CD4-positive, alpha-beta T cell treated with Interleukin-2 at 100 ng/mL for 4 hours (primary cell): ENCODE data around the gene BTRC.

ENCODE experiments used
- DNase-seq: peaks from one replicate; pipeline ENCODE4 v3.0.0-alpha.2; 2020; ENCODE audit warnings: low spot score

Gene BTRC

DNA sequence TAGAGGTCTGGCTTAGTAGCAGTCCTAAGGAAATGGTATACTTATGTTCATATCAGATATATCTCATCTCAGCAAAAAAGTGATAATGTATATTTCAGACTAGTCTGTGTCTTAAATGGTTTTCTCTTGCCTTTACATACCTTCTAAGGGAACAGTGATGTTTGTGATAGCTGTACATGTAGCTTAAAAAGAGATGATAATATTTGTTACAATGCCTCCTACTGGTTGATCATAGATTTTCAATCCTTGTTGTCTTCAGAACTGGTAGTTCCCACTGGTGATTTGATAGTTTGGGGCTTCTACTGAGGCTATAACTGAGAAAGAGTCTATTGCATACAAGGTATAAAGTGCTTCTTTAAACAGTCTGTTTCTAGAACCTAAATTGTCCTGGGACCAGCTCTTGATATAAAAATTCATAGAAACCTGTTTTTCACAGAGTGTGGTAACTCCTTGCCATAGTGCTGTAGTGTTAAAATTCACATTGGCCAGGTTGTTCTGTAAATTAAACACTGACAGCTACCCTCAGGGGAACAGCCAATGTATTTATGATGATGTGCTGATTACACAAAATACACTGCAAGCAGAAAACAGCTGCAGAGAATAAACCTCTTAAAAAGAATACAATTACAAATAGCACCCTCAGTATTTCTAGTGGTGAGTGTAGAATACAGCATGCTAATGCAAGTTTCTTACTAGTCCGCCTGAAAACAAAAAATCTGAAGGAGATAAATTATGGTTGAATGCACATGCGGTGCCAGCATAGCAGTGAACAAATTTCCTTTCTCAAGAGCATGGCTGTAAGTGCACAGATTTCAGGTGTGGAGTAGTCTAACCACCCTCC lies 90.3 kb downstream of the BTRC start:
- DNase-seq = no peak

DNA sequence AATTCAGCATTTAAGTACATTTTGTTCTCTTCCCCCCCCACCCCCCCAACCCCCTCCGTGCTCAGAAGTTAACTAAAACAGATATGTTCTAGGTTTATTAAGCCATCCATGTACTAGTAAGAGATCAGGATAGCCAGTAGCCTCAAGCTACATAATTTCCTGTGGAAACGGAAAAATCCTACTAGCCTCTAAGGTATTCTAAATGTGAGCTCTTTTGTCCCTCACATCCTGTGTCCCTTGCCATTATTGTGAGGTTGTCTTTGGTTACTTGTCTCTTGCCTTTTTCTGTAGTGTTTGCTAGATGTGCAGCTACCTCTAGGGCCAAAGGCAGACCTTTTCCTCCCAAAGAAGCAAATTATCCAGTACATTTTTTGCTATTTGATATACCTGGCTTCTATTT lies 92.1 kb downstream of the BTRC start:
- DNase-seq = no peak

DNA sequence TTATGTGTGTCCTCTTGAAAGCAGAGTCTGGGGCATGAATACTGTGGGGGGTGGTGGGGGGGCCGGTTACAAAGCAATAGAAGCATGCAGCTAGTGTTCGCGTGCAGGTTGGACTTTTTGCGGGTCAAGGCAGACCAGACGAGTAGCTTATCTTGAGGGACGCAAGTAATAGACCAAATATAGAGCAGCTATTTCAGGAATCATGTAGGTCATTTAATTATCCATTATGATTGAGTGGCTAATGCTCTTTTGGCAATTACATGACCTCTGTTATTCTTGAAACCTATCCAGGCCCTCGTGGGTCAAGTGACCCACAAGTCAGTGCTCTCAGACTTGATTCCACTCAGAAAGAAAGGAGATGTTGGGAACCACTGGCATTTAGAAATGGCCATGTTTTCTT lies 93.0 kb downstream of the BTRC start:
- DNase-seq = no peak

DNA sequence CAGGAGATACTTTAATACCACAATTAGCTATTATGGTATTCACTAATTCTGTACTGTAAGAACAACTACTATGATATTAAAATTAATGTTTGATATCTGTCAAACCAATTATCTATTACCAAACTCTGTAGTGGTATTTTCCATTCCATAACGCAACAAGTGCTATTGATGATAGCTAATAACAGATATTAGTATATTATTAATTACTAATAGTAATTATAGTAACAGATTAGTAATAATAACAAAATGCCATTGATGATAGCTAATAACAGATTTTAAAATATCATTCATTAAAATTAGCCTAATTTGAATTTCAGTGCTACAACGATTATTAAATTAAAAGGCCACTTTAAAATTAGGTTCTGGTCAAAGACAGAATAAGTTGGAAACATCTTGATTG lies 93.5 kb downstream of the BTRC start:
- DNase-seq = no peak

DNA sequence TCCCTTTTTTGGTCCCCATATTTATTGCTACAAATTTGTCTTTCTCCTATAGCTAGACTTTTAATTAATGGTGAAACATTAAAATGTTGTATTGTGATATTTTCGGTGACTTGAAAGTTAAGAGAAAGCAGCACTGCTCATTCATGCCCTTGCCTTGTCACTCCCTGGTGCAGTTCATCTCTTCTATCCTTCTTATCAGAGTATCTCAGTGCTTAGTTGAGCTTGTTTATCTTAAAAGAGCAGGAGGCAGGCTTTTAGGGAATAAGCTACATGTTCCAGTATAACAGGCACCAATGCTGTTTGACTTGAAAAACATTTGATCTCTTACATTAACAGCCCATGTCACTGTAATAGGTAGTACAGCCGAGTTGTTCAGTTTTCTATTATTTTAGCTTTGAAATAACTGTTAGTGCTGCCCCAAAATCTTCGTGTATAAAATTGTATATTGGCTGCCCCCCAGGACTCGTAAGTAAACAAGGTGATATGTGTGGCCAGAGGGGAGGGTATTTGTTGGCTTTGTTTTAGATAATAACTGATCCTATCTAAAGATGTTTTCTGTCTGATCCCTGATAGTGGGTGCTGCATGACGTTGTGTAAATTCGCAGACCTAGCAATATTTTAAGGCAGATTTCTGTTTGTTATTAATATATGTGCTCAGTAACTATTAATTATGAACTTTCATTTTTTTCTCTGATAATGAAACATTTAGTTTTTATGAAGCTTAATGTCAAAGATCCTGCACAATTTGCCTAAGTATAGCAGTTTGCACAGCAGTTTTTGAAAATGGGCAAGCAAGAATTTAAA lies 96.5 kb downstream of the BTRC start:
- no peak for DNase-seq

DNA sequence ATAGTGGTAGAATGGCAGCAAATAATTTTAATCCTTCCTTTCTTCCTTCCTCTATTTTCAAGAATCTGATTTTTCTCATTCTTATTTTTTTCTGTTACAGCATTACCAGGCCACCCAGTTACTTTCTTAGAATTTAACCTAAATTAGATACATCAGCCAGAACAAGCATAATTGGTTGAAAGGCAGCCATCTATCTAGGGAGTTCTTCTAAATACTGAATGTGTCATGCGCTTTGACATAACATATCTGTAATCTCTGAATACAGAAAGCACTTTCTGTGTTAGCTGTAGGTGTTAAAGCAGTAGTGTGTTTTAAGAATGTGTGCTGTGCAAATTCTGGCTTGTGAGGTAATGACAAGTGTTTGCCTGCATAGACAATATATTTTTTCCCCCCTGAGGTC lies 97.3 kb downstream of the BTRC start:
- DNase-seq = no peak

DNA sequence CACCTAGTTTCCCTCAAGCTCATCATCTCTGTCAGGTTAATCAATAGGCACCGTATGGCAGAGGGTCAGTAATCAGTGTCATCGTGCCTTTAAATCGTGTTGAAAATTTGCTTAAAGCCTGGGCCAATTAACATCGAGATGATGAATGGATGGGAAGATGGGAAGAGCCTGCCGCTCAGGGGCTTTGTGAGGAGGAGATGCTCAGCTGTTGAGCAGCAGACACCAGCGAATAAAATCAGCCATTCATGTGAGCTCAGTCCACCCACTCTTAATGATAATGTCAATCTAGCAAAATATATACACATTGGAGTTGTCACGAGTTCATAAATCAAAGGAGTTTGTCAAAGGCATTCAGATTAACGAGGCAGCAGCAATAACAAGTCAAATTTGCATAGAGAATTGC lies 97.7 kb downstream of the BTRC start:
- DNase-seq = no peak

DNA sequence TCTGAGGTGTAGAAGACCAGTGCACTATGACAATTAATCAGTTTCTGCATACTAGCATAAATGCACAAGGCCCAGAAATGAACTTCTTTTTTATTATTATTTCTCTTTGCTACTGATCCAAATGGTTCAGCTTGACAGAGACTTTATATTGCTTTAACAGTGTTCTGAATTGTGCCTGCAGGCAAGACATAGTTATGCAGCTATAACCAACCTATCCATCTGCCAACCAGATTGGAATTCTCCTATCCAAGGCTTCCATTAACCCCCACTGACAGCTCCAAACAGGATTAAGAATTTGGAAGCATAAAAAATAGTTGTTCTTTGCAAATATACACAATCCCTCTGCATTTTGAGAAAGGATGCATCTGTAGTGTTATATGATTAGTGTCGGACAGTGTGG lies 98.2 kb downstream of the BTRC start:
- DNase-seq = no peak

DNA sequence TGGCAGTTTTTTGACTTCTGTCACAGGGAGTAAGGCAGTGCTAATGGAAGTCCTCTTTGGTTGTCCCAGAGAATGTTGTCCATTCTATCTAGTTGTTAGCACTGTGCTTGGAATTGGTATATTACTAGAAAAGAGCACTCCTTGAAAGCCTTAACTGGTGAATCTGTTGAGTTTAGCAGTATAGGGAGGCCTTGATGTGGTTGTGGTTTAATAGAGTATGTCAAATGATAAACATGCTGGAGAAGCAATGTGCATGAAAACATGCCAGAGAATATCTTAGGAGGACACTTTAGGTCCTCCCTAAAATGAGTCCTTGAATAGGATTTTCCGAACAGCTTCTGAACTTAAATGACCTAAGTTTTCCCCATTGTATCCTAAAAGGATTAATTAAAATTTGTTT lies 98.6 kb downstream of the BTRC start:
- DNase-seq = no peak

DNA sequence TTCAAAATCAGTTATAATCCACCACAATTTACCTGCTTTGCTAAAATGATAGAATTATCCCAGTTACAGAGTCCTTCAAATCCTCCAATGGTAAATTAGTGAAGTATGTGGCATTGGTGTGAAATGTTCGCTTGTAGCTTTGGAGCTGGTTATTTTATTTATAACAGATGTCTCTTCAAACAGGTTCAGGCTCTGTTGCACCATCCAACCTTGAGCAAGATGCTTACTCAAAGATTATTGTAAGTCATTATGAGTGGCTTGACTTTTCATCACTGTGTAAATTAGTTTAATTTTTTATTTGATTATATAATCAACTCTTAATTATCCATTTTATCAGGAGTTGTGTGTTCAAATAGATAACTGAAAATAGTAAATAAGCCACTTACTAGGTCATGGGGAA lies 99.4 kb downstream of the BTRC start:
- no peak for DNase-seq

DNA sequence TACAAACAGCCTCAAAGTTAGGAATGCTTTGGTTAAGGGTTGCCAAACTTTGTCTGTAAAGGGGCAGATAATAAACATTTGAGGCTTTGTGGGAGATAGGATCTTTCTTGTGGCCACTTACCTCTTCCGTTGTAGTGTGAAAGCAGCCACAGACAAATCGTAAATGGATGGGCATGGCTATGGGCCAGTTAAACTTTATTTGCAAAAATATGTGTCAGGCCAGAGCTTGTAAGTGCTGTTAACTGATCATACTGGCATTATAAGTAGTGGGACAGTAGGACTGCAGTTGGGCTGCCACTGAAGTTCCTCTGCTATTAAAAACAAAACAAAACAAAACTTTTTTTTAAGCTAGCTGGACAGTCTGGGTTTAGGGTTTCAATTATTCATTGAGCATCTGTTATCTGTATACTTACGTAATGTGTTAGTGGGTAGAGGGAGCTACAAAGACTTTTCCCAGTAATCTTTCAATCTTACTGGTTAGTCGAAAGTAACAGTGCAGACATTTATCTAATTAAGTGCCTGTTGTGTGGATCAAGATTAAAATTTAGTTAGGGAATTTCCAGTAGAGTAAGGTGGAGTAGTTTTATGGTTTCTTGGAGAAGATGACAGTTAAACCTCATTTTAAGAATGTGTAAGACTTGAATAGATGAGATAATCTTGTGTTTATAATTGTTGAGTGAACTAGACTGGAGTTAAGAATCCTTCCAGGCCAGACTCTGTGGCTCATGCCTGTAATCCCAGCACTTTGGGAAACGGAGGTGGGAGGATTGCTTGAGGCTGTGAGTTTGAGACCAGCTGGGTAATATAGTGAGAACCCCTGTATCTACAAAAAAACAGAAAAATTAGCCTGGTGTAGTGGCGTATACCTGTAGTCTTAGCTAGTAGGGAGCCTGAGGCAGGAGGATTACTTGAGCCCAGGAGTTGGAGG lies 100.1 kb downstream of the BTRC start:
- DNase-seq = peak; percentile 16

DNA sequence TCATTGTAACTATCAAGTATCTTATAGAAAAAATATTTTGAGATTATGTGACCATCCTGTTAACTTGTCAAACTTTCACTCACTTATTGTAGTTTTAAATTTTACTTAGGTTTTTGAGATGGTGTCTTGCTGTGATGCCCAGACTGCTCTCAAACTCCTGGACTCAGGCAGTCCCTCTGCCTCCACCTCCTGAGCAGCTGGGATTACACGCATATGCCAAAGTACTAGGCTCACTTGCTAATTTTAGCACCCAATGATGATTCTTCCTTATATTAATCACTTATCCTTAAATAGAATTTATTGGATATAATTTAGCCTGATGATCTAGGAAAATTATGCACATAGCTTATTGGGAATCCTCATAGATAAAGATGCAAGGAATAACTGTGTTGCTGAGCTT lies 104.9 kb downstream of the BTRC start:
- DNase-seq = no peak

DNA sequence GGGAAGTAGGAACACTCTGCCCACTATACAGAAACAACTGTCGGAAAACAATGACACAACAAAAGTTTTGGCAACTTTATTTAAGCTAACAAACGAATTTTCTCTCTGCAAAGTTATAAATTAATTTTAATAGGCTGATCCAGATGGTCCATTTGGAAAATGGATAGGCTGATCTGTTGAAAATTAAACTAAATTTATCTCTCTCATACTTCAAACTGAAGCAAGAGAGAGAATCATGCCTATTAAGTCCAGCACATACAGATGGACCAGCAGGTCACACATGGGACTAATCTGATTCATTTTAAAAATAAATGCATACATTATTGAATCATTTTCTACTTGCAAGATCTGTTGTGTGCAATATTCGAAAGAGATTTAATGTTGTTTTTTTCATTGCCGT lies 110.1 kb downstream of the BTRC start:
- DNase-seq = no peak

DNA sequence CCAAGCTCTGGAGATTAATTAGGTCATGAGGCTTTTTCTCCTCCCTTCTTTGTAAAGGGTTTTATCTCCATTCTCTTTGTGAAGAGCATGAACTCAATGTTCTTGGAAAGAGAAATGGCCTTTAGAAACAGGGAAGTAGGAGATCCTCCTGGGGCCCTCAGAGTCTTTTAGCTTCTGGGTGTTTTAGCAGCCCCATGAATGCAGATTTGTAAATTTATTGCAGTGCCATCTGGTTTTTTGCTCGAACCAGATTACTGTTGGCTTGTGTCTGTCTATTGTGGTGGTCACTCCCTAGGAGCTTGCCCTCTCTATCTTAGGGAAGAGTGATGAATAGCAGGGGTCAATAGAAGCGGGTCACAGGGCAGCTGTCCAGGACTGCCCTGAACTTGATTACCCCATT lies 110.6 kb downstream of the BTRC start:
- no peak for DNase-seq

DNA sequence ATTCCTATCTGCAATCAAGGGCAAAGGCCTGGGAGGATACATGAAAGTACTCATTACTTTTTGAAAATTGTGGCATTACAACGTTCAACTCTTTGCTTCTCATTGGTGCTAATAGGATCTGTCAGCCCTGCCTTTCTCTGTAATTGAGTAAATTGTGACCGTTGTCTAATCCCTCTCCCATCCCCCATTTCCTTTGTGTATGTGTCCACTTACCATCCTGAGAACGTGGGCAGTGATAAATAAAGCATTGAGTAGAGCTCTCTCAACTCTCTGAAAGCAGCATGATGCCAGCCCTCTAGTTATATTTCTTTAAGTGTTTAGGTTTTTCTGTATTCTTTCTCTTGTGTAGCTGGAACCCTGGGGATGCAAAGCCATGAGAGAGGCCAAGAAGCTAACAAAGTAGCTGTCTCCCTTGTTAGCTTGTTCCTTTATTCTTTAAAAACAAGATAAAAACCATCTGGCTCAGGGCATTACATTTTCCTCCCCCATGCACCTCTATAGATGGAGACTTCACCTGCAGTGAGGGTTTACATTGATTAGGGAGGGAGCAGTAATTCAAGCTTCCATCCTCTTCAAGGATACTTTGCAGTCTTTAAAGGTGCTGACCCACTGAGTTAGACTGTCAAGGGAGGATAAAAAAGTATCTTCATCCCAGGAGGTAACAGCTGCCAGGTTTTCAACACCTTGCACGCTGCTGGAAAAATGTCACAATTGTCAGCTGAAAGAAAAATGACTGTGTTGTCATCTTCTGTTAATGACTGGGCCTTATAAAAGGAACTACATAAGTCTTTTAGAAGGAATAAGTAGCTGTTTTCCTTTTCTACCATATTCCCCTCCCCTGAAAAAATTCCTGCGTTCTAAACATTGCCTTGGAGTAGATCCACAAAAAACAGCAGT lies 112.3 kb downstream of the BTRC start:
- DNase-seq = no peak

DNA sequence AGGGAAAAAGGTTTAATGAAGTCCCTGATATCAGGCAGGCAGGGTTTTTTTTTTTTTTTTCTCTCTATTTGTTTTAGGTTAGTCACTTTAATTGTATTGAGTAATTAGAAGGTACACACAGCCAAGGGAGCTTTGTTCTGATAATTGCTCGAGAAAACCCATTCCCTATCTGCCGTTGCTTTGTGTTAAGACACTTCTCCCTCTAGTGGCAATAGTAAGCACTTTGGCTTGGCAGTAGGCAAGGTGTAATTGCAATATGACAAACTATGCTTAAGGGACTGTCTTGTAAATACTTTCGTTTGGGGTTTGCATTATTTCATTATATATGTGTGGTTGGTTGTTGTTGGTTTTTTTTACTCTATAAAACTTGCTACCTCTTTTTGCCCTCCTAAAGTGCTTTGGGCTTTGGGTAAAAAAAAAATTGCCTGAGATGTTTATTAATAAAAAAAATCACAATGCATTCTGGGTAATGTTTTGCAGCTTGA lies 113.4 kb downstream of the BTRC start:
- peak; percentile 68 for DNase-seq

DNA sequence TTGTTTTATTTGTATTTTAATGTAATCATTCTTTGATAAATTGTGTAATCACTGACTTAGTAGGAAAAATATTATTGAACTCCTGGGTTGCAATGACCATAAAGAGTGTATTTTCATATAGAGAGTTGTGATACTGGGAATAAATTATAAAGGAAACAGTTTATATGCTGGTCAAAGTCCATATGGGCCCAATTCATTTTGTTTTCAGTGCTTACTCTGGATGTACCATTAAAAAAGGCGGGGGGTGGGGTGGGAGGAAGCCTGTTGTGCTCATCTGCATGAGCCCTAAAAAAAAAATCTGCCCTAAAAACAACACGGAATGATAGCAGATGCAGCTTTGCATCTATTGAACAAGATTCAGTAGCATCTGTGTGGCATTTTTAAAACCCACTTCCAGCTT lies 114.2 kb downstream of the BTRC start:
- DNase-seq = no peak

DNA sequence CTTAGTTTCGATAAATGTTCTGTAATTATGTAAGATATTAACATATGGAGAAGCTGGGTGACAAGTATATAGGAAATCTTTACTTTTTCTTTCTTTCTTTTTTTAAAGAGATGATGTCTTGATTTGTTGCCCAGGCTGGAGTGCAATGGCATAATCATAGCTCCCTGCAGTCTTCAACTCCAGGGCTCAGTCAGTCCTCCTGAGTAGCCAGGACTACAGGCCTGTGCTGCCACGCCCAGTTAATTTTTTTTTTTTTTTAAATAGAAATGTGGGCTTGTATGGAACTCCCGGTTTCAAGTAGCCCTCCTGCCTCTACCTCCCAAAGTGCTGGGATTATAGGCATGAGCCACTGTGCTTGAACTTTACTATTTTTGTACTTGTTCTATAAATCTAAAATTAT lies 122.4 kb downstream of the BTRC start:
- no peak for DNase-seq

DNA sequence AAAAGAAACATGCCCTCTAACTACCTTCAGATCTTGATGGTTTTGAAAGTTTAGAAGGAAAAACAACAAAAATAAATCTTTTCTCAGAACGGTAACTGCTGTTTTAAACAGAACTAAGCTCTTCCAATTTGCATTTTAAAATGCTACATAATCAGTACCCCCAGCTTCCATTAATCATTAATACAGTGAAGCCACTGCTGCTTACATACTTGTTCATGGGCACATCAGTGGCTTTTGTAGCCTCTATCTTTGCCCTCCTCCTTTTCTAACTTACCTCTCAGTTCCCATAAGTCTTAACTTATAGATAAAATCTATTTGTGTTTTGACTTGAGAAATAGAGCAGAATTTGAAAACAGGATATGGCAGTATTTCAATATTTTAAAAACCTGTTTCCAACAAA lies 125.0 kb downstream of the BTRC start:
- DNase-seq = no peak

DNA sequence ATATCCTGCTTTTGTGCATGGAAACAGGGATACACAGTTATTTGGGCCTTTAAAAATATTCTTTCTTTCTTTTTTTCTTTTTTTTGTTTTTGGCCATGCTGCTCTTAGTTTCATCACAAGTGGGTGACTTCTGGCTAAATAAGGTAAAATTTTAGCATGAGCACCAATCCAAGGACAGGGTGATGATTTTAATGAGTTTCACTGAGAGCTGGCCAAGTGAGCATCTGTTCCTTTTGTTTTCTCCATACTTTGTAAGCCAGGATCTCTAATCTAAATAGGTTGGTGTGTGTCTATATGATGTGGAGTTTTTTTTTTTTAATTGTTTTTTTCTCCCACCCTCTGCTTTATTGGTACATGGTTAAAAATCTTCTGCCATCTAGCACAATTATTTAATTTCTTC lies 127.3 kb downstream of the BTRC start:
- no peak for DNase-seq

DNA sequence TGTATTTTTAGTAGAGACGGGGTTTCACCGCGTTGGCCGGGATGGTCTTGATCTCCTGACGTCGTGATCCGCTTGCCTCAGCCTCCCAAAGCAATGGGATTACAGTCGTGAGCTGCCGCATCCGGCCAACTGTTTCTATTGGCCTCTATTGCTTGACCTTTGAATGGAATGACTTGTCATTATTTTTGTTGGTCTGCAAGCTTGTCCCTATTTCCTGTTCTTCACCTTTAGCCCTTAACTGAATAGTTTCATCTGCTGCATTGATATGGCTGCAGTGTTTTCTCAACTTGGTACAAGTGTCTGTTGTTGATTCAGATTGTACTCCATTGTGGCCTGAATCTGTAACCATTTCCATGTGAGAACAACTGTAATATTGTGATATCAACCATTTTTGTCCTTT lies 128.6 kb downstream of the BTRC start:
- DNase-seq = no peak
